Neutrophil (primary cell): ENCODE data around the gene PARP15.

Experiments used
- H3K27ac ChIP-seq: fragments of 200-600 bp; sonication (generic); 2 replicates; pipeline ENCODE4 v1.5.1; 2016; ENCODE audit warnings: mild to moderate bottlenecking, moderate library complexity
- H3K27me3 ChIP-seq: fragments of 200-600 bp; sonication (generic); 2 replicates; pipeline ENCODE4 v1.6.0; 2016; ENCODE audit warnings: mild to moderate bottlenecking
- H3K36me3 ChIP-seq: fragments of 200-600 bp; sonication (generic); 2 replicates; pipeline ENCODE4 v1.5.1; 2017
- H3K4me1 ChIP-seq, 2 experiments: fragments of 200-600 bp in 1 of 2; sonication (generic) in 1 of 2; 1 replicate in 1 of 2; 2 replicates in 1 of 2; pipeline versions ENCODE4 v1.5.1 to v1.6.1; 2013 to 2016; ENCODE audit warnings: low read depth in 1 of 2, low read length in 1 of 2, mild to moderate bottlenecking in 1 of 2, moderate library complexity in 1 of 2; ENCODE audit not compliant: control insufficient read depth in 1 of 2, insufficient read depth in 1 of 2
- H3K4me3 ChIP-seq, 2 experiments: fragments of 200-600 bp in 1 of 2; sonication (generic) in 1 of 2; 1 replicate in 1 of 2; 2 replicates in 1 of 2; pipeline ENCODE4 v1.5.1; 2013 to 2016; ENCODE audit warnings: low read depth in 1 of 2, low read length in 1 of 2, mild to moderate bottlenecking in 1 of 2, moderate library complexity in 1 of 2
- H3K9me3 ChIP-seq: fragments of 200-600 bp; sonication (generic); 2 replicates; pipeline ENCODE4 v1.5.1; 2016
- CTCF ChIP-seq: fragments of 200-600 bp; sonication (generic); IDR thresholded peaks from 2 replicates; pipeline ENCODE4 v1.5.1; 2016; ENCODE audit warnings: antibody characterized with exemption

PARP15 gene

GRCh38 chr3:122572940-122573412 is 4.5 kb upstream of the PARP15 start:
- no peak for TF ChIP-seq CTCF
- H3K4me3 ChIP-seq, result no peak overlapping the region
- no peaks in the 10 kb centered on the region for H3K9me3 ChIP-seq
- H3K4me1 ChIP-seq, result peaks cover 7 to 17% of the 10 kb centered on the region in 2 experiments
- H3K36me3 ChIP-seq, result peaks cover 74% of the 10 kb centered on the region
- peaks cover 19% of the 10 kb centered on the region for H3K27me3 ChIP-seq
- H3K27ac ChIP-seq, result no peak overlapping the region

GRCh38 chr3:122576174-122576940 is 1.1 kb upstream of the PARP15 start:
- no peaks in the 10 kb centered on the region for H3K9me3 ChIP-seq
- no peak overlapping the region for H3K27ac ChIP-seq
- H3K4me3 ChIP-seq, result no peak overlapping the region
- peaks cover 29% of the 10 kb centered on the region for H3K27me3 ChIP-seq
- no peak for TF ChIP-seq CTCF
- H3K36me3 ChIP-seq, result peaks cover 40% of the 10 kb centered on the region
- H3K4me1 ChIP-seq, result peaks cover 7 to 11% of the 10 kb centered on the region in 2 experiments

DNA sequence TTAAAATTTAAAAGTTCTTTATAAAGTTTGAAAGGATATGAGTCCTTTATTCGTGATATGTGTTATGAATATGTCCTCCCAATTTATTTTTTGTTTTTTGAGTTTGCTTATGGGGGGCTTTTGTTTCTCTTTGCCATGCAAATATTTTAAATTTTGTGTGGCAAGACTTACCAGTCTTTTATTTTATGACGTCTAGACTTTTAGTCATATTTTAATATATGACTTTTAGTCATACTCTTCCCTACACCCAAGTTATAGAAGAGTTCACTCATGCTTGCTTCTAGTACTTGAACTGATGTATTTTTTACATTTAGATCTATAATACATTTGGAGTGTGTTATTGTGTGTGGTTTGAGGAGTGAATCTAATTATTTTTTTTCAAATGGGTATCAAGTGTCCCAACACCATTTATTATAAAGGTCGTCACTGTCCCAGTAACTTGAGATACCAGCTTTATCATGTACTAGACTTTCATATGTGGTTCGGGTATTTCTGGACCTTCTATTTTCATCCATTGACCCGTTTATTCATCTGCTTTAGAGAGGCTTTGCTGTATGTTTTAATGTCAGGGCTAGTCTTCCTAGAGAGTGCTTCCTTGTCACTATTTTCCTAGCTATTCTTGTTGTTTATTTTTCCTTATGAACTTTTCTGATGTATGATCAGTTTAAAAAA is 755 bp downstream of the PARP15 start:
- no peak overlapping the region for H3K4me3 ChIP-seq

DNA sequence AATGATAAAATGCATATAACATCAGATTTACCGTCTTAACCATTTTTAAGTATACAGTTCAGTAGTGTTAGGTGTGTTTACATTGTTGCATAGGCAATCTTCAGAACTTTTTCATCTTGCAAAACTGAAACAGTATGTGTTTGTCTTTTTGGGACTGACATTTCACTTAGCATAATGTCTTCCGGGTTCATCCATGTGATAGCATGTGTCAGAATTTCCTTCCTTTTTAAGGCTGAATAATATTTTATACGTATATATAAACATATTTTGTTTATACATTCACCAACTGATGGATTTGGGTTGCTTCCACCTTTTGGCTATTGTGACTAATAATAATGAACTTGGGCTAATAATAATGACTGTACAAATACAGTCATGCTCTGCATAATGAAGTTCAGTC is 3.0 kb downstream of the PARP15 start:
- peaks cover 29% of the 10 kb centered on the region for H3K27me3 ChIP-seq
- H3K9me3 ChIP-seq, result no peaks in the 10 kb centered on the region
- H3K4me3 ChIP-seq, result no peak overlapping the region
- no peak overlapping the region for H3K27ac ChIP-seq
- H3K36me3 ChIP-seq, result peaks cover under 1% of the 10 kb centered on the region
- H3K4me1 ChIP-seq, result peaks cover 12 to 22% of the 10 kb centered on the region in 2 experiments
- TF ChIP-seq CTCF, result no peak

More for the DNA sequence above, 755 bp downstream of the PARP15 start:
- Histone ChIP-seq H3K4me1 (peaks cover 7 to 11% of the 10 kb centered on the region in 2 experiments), H3K27me3 (peaks cover 29% of the 10 kb centered on the region), H3K27ac (no peak overlapping the region), H3K36me3 (peaks cover 22% of the 10 kb centered on the region), H3K9me3 (no peaks in the 10 kb centered on the region)
- TF ChIP-seq CTCF, result no peak

GRCh38 chr3:122581622-122582021 is 4.2 kb downstream of the PARP15 start:
- TF ChIP-seq CTCF, result no peak
- H3K4me3 ChIP-seq, result no peak overlapping the region
- no peaks in the 10 kb centered on the region for H3K9me3 ChIP-seq
- peaks cover 12 to 22% of the 10 kb centered on the region in 2 experiments for H3K4me1 ChIP-seq
- H3K27me3 ChIP-seq, result peaks cover 24% of the 10 kb centered on the region
- H3K36me3 ChIP-seq, result no peaks in the 10 kb centered on the region
- no peak overlapping the region for H3K27ac ChIP-seq
